ENCODE data around the gene CEP131. TPM values are rescaled to one million over a fixed set of nuclear protein-coding genes. Genes with fewer than 3 reads are reported as not detected.

Gene CEP131
- total and polyA plus RNA-seq, 5 experiments from 2014 or later, result 1.1 to 12.0 (median 4.4) TPM

DNA sequence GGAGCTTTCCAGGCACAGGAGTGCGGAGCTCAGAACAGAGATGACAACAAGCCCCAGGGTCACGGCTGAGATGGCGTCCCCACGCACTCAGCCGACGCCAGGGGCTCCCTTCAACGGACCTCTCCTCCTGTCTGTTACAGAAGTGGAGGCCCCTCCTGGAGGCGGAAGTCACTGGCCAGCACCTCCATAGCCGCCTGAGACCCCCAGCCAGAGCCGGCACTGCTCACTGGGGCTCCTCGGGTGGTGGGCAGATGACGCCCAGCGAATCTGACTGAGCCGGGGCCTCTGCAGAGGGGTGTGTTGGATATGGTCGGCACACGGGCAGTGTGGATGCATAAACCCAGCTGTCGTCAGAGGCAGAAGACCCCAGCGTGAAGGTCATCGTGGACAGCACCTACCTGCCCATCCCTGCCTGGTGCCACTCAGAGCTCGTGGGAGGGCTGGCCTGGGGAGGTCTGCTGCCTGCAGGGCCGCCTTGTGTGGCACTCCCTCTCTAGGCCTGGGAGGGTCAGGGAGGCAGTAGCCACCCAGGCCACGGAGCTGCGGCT is 36.4 kb upstream of the CEP131 start:
- no peak for ATAC-seq
- Mint-ChIP-seq H3K9me3 (no peaks in the 10 kb centered on the region), H3K4me1 (peaks cover 0 to under 1% (median under 1%) of the 10 kb centered on the region in 4 donors), H3K27me3 (no peaks in the 10 kb centered on the region), H3K27ac (no peak overlapping the region), H3K4me3 (no peak overlapping the region), H3K36me3 (peaks cover 0 to 35% (median 1%) of the 10 kb centered on the region in 3 donors)
- DNase-seq, result no peak
- POLR2A ChIA-PET, result no interaction called here

DNA sequence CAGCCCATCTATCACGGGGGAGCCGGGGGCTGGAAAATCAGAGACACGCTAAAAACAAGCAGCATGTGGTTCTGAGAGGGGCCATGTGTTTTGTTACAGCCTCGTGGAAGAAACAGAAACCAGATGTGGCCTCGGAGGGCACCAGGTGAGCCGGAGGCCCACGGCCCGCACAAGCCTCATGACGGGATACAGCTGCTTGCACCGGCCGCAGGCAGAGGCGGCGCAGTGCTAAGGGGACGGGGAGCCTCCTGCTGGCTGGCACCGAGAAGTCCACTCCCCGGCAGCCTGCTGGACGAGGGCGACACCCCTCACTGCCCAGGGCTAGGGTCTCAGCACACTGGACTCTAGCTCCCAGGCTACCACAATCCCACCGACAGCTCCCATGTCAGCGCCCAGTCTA is 35.5 kb upstream of the CEP131 start:
- Mint-ChIP-seq H3K4me1 (peaks cover 3 to 9% (median 7%) of the 10 kb centered on the region in 4 donors), H3K36me3 (peaks cover 0 to 37% (median 1%) of the 10 kb centered on the region in 3 donors), H3K27me3 (no peaks in the 10 kb centered on the region), H3K4me3 (no peak overlapping the region), H3K9me3 (no peaks in the 10 kb centered on the region), H3K27ac (no peak overlapping the region)
- ATAC-seq (no peak), DNase-seq (no peak)
- POLR2A ChIA-PET, result no interaction called here

DNA sequence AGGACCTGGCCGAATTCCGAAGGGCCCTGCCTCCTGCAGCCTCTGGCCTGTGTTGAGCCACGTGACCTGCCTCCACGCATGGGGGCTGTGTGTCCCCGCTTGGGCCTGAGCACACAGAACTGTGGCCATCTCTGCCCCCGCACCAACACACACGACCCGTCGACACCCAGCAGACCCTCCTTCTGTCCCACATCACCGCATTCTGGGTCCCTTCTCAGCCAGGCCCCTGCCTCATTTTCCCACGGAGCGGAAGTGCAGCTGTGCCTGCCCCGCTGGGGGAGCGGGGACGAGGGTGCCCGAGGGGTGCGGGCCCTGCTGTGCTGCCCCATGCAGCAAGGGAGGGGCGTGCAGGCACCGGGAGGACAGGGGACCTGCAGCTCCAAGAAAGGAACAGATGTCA is 34.8 kb upstream of the CEP131 start:
- peaks cover 0 to 38% (median 4%) of the 10 kb centered on the region in 3 donors for H3K36me3 Mint-ChIP-seq
- DNase-seq (no peak), ATAC-seq (no peak)
- H3K27me3 Mint-ChIP-seq, result no peaks in the 10 kb centered on the region
- H3K9me3 Mint-ChIP-seq, result no peaks in the 10 kb centered on the region
- peaks cover 6 to 16% (median 12%) of the 10 kb centered on the region in 4 donors for H3K4me1 Mint-ChIP-seq
- POLR2A ChIA-PET, result no interaction called here
- H3K4me3 Mint-ChIP-seq, result no peak overlapping the region
- no peak overlapping the region for H3K27ac Mint-ChIP-seq

DNA sequence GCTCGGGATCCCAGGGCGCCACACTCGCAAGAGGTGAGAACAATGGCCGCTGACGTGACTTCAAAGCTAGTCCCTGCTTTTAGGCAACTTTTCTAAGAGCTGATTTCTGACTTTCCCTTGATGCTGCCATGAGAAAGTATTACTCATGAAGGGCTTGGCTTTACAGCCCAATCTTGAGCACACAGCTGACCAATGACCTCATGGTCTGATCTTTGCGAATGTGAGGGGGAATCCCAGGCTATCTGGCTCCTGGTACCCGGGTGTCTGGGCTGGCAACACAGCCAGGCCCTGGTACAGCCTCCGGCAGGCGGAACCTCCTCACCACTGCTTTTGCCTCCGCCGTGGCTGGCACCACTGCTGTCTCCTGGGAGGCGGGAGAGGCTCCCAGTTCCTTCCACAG is 33.9 kb upstream of the CEP131 start:
- no peak for ATAC-seq
- POLR2A ChIA-PET, result no interaction called here
- no peak overlapping the region for H3K4me3 Mint-ChIP-seq

DNA sequence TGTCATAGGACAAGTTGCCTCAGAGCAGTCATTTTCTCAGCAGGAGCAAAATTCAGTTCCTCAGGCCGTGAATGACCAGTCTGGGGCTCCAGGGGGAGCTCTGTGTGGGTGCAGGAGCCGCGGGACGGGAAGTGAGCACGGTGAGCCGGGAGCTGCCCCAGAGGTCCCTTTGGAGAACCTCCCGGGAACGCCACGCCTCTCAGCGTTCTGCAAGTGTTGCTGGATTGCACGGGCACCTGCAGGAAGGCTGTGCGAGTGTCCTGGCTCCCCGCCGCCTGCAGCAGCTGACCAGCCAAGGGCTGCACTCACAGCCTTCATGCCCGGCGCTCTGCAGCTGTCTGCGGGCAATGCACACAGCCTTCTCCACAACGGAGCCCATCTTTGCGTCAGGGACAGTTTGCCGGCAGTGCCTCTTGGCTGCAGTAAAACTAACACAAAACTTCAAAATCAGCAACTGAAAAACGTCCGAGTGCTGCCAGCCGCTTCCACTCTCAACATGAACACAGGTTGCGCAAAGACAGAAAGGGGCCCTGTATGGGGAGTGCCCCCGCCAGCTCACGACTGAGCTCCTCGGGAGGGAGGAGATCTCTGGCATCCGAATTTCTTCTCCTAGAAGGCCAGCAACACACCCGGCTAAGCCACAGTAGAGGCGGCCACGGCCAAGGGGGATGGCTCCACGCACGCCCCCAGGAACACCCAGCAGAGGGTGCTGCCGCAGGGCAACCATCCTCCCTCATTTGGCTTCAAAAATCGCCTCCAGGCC is 32.4 kb upstream of the CEP131 start:
- ATAC-seq, result no peak
- H3K27me3 Mint-ChIP-seq, result no peaks in the 10 kb centered on the region
- H3K4me3 Mint-ChIP-seq, result no peak overlapping the region
- no peak for DNase-seq
- POLR2A ChIA-PET, result no interaction called here
- H3K4me1 Mint-ChIP-seq, result peaks cover 9 to 20% (median 17%) of the 10 kb centered on the region in 4 donors
- H3K9me3 Mint-ChIP-seq, result no peaks in the 10 kb centered on the region
- peaks cover 0 to 34% (median 4%) of the 10 kb centered on the region in 3 donors for H3K36me3 Mint-ChIP-seq
- peak overlapping the region in 1 of 10 donors; percentile 62 for H3K27ac Mint-ChIP-seq

More for the DNA sequence above, 33.9 kb upstream of the CEP131 start:
- Mint-ChIP-seq H3K4me1 (peaks cover 9 to 19% (median 14%) of the 10 kb centered on the region in 4 donors), H3K27me3 (no peaks in the 10 kb centered on the region), H3K9me3 (no peaks in the 10 kb centered on the region), H3K27ac (no peak overlapping the region), H3K36me3 (peaks cover 0 to 37% (median 4%) of the 10 kb centered on the region in 3 donors)
- DNase-seq, result no peak

DNA sequence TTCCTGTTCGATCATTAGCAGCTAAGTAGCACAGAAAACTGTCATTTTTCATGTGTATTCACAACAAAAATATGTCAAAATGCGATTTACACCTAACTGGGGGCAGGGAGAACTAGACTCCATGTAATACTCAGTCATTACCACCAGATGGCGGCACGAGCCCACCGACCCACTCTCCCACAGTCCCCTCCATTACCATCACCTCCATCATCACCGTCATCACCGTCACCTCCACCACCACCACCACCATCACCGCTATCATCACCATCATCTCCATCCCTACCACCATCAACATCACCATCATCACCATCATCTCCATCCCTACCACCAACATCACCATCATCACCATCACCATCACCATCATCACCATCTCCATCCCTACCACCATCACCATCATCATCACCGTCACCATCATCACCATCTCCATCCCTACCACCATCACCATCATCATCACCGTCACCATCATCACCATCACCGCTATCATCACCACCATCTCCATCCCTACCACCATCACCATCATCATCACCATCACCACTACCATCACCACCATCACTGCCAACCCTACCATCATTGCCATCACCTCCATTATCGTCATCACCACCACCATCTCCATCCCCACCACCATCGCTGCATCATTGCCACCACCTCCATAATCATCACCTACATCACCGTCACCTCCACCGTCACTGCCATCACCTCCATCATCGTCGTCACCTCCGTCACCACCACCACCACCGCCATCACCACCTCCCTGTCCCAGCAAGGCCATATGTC is 30.8 kb upstream of the CEP131 start:
- ATAC-seq (peak; percentile 63 to 75), DNase-seq (peak; percentile 38 to 77 (median 64))
- Mint-ChIP-seq H3K27ac (peak overlapping the region; percentile 3 to 80 (median 46)), H3K4me1 (peaks cover 9 to 21% (median 17%) of the 10 kb centered on the region in 4 donors), H3K9me3 (no peaks in the 10 kb centered on the region), H3K36me3 (peaks cover 0 to 29% (median 4%) of the 10 kb centered on the region in 3 donors), H3K27me3 (no peaks in the 10 kb centered on the region), H3K4me3 (peak overlapping the region in 5 of 10 donors; percentile 33 to 62 (median 45))
- POLR2A ChIA-PET, result interaction anchor here (0.5 to 1.3 kb wide), 3 partner anchors 231 to 284 kb away, joined by 3 to 8 read pairs (median 3); no protein-coding TSS in a partner anchor

DNA sequence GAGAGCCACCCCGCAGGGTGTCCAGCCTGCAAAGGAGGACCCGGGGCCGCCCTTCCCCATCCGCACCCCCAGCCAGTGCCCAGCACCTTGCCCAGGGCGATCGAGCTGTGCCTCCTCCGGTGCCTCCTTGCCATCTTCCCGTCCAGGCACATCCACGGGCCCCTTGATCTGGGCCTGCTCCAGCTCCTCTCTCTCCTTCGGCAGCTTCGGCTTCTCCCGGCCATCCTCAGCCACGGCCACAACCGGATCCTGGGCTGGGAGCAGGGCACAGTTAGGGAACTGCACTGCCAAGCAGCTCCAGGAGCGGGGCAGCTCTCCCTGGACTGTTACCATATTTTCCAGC is 30.2 kb upstream of the CEP131 start:
- Mint-ChIP-seq H3K9me3 (no peaks in the 10 kb centered on the region), H3K36me3 (peaks cover 0 to 28% (median 4%) of the 10 kb centered on the region in 3 donors), H3K27ac (peak overlapping the region in 9 of 10 donors; percentile 3 to 80 (median 57)), H3K4me3 (peak overlapping the region in 5 of 10 donors; percentile 33 to 62 (median 45)), H3K4me1 (peaks cover 9 to 22% (median 17%) of the 10 kb centered on the region in 4 donors), H3K27me3 (no peaks in the 10 kb centered on the region)
- ATAC-seq, result no peak
- DNase-seq, result no peak
- POLR2A ChIA-PET, result interaction anchor here (0.5 to 1.3 kb wide), 3 partner anchors 232 to 285 kb away, joined by 3 to 8 read pairs (median 3); no protein-coding TSS in a partner anchor

DNA sequence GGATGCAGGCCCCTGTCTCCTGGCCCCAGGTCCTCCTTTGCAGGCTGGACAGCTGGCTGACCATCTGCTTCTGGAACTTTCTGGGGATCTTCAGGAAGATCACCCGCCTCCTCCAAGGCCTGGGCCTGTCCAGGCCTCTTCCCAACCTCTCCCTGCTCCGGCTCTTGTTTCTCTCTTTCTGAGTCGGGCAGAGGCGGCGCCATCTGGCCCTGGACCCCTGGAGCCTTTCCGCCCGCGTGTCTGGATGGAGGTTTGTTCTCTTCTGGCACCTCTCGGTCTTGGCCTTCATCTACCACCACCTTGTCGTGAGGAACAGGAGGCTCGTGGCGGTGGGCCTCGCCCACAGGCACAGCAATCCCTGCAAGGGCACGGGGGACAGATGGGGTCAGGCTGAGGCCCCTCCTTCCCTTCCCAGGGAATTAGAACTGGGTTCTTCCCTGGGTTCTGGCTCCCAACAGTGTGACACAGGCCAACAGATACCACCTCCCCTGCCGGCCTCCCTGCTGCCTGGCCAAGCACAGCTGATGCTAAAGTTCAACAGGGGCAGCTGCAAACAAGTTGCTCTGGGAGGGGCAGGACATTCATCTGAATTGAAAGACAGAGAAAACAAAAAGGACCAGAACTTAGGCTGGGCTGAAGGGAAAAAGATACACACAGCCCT is 29.7 kb upstream of the CEP131 start:
- no peak for ATAC-seq
- H3K36me3 Mint-ChIP-seq, result peaks cover 0 to 28% (median 4%) of the 10 kb centered on the region in 3 donors
- peak overlapping the region in 5 of 10 donors; percentile 8 to 78 (median 44) for H3K4me3 Mint-ChIP-seq
- no peak for DNase-seq
- POLR2A ChIA-PET, result interaction anchor here (1.0 to 3.1 kb wide), 3 partner anchors 14 to 285 kb away, joined by 3 to 10 read pairs (median 8); partner anchors contain the start of genes NDUFAF8 and TEPSIN
- no peaks in the 10 kb centered on the region for H3K27me3 Mint-ChIP-seq
- H3K27ac Mint-ChIP-seq, result peak overlapping the region in 3 of 10 donors; percentile 75 to 90 (median 80)
- peaks cover 9 to 22% (median 17%) of the 10 kb centered on the region in 4 donors for H3K4me1 Mint-ChIP-seq
- no peaks in the 10 kb centered on the region for H3K9me3 Mint-ChIP-seq

DNA sequence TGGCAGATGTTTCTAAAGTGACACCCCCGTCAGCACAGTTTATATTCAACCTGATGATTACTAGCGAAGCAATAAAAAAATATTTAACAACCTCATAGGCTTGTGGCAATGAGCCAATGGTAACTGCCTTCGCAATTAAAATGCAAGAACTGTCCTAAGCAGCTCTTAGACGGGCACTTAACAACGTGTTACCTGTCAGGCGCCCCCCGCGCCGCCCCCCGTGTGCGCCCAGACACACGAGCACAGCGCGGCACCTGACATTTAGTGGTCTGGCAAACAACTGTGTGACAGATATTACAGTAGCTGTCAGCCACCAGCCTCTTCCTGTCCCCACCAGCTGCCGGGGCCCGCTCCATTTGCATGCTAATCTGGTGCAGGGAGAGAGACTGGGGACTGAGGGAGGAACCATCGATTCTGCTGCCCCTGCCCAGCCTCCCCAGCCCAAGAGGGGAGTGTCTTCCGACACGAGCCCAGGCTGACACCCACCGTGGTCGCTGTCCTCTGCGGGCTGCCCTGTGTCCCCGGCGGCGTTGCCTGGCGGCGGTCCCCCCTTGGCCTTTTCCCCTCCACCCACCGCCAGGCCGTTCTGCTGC is 29.0 kb upstream of the CEP131 start:
- Mint-ChIP-seq H3K4me1 (peaks cover 9 to 22% (median 17%) of the 10 kb centered on the region in 4 donors), H3K4me3 (peak overlapping the region in 8 of 10 donors; percentile 26 to 78 (median 56)), H3K27ac (peak overlapping the region in 8 of 10 donors; percentile 8 to 91 (median 80)), H3K36me3 (peaks cover 0 to 28% (median 4%) of the 10 kb centered on the region in 3 donors), H3K9me3 (no peaks in the 10 kb centered on the region), H3K27me3 (no peaks in the 10 kb centered on the region)
- peak; percentile 72 to 73 for ATAC-seq
- POLR2A ChIA-PET, result interaction anchor here (1.1 to 3.1 kb wide), 2 partner anchors 13 to 257 kb away, joined by 3 to 10 read pairs; partner anchors contain the start of genes NDUFAF8 and TEPSIN
- DNase-seq, result peak in 5 of 10 donors; percentile 12 to 52 (median 40)

DNA sequence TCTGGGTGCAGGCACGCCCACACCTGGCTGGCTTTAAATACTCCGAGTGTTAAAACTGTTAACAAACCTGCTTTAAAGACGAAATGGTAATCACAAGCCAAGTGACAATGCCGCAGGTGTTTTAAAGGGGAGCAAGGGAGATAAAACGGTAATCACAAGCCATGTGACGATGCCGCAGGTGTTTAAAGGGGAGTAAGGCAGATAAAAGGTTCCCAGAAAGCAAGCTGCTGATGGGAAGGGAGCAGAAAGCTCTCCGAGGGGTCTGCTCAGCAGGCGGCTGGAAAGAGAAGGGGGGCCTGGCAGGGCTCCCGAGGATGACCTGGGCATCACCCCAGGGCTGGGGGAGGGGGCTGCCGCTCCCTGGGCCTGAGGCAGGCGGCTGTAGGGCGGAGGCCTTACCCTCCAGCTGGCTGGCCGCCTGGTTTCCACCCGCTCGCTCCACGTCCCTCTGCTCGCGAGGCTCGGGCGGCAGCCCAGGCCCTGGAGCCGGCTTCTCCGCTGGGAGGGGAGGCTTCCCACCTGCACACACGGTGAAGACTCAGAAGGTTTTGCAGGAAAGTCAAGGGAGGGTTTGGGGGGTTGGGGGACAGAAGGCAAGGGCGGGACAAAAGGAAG is 28.4 kb upstream of the CEP131 start:
- POLR2A ChIA-PET, result interaction anchor here (1.1 to 3.1 kb wide), 3 partner anchors 12 to 261 kb away, joined by 3 to 10 read pairs (median 3); partner anchors contain the start of genes NDUFAF8 and TEPSIN
- Mint-ChIP-seq H3K27ac (peak overlapping the region in 8 of 10 donors; percentile 8 to 91 (median 84)), H3K4me1 (peaks cover 9 to 22% (median 17%) of the 10 kb centered on the region in 4 donors), H3K4me3 (peak overlapping the region in 9 of 10 donors; percentile 26 to 78 (median 58)), H3K27me3 (no peaks in the 10 kb centered on the region), H3K36me3 (peaks cover 0 to 28% (median 4%) of the 10 kb centered on the region in 3 donors), H3K9me3 (no peaks in the 10 kb centered on the region)
- ATAC-seq, result peak in 1 of 2 donors; percentile 38
- DNase-seq, result no peak
